GM19035 (cell line): ENCODE measurements around the gene HHAT.

ENCODE experiments used
- ATAC-seq: cut with Tn5 transposase; IDR thresholded peaks from one replicate; pipeline ENCODE4 v1.9.1; 2021; ENCODE audit not compliant: unreplicated experiment

The HHAT gene

DNA sequence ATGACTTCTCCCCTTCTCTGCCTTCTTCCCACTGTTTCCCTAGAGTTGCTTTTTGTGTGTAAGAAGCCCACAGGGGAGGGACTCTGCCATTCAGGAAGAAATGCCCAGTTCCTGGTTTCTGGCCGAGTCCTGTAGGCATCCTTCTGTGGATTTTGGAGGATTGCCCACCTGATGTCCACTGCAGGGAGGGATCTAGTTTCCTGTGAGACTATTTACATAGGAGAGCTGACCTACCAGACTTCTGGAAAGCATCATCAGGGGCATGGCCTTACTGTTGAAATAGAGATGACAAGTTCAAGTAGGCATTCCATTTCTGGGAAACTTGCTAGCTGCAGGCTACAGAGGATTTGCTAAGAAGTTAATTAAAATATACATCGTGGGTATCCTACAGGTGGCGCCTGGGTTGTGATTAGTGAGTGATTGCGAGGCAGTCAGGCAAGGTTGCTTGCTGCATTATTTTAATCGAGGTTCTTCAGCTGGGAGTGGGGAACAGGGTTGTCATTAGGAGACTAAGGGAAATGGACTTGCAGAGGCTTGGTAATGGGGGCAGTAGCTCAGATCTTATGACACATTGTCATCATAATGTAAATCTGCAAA is 148.7 kb downstream of the HHAT start:
- ATAC-seq, result no peak

DNA sequence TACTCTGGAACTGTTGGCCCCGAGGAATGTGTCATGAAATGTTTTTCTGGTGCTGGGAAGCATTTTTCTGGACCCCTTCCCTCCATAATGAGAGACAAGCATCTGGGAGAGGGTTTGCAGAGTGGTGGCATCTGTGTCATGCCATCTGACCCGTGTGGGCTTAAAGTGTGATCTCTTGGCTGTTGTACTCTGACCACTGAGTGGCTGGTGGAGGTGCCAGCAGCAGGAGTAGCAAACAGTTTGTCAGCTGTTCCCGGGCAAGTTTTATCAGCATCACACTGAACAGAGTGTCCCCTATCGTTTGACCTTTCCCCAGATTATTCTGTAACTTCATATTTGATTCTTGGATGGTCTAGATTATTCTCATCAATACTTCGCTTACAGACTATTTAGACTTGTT is 150.1 kb downstream of the HHAT start:
- no peak for ATAC-seq

DNA sequence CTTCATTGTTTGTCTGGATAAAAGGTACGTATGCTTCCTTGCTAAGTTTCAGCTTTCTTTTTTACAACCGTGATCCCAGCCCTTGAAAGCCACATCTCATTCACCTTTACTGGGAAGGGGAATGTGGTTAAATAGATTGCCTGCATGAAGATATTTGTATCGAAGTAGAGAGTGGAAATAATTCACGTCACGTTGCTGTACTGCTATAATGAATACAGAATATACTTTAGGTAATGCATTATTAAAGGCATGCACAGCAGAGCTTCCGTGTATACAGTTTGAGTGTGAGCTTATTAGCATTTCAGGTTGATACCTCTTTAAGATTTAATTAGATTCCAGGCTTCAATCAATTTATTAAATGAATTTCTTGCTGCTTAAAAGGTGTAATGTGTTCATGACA is 153.8 kb downstream of the HHAT start:
- ATAC-seq, result no peak

DNA sequence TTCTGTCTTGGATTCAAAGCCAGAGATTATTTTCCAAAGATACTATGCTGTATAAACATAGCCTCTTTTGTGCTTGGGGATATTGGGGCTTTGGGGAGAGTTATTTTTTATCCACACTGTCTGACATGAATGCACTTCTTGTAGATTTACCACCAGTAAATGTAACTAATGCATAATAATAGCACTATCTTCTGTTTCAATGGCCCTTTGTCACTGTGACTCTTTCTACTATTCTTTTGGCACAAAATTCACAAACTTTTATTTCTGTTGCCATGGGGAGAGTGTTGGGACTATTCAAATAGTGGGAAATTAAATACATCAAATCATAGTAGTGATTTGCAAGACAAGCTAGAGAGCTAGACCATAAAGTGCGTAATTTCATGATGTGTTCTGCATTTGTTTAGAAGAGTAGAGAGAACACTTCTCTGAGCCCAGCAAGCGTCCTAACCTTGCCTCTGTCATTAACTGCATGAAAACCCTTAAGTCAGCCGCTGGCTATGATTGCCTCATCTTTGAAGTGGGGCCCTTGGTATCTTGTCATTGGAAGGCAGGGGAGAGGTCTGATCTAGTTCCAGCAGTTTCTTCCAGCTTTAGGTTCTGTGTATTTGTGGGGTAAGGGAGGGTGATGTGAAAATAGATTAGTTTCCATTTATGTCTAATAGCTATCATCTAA is 154.4 kb downstream of the HHAT start:
- ATAC-seq, result no peak

DNA sequence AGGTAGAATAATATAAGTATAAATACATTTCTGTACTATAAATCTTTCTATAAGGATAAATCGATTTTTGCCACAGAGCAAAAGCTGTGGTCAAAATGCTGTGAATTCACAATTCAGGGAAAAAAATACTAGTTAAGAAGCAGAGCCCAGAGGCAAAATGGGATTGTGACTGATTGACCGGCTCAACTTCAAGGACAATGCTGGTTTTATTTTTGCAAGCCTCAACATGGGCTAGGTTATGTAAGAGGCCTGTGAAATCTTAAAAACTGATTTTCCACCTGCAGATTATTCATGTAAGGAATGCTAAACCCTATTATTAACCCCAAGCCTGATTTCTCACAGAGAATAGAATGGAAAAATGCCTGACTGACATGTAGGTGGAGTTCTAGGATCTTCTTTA is 155.1 kb downstream of the HHAT start:
- ATAC-seq, result no peak

DNA sequence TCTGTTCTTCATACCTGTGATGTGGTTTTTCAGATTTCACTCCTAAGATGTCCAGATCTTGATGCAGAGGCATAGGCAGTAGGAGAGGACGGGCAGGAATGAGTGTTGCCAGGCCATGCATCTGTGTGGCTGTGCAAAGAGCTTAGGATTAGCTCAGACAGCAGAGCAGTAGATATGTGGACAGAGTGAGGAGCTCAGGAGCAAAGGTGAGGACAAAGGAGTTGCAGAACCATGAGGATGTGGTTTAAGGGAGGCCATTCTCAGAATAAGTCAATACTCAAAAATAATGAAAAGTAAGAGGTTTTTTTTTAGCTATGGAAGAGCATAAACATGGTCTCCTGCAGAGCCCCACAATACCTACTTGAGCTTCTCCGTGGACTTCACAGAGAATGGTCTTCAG is 158.3 kb downstream of the HHAT start:
- no peak for ATAC-seq

DNA sequence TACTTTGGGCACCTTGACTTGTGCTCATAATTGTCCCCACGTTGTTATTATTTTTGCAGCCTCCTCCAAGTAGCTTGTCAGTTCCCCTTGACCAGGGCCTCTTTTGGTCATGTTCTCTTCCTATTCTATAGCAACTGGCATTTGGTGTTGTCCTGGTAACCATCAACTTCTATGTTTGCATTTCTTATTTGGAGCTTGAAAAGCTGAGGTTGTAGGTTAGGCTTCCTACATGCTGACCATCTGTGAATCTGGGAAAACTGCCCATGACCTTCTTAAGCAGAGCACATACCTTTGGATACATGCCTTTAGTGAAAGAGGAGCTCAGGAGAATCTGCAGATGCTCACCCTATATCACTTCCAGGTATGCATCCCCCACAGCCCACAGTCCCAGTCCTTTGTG is 160.8 kb downstream of the HHAT start:
- no peak for ATAC-seq

DNA sequence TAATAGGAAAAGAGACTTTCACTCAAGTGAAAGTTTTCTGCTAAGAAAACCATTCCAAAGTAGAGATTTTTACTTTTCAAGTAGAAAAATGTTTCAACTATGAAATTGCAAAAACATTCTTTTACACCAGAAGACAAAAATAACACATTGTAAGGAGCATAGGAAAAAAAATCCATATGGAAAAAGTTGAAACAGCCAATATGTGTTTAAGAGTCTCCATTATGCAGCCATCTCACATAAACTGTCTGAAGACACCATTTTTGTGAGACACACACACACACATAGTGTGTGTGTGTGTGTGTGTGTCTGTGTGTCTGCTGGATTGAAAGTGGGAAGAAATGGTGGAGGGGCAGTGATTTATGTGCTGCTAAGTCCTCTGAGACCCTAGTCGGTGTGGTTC is 162.1 kb downstream of the HHAT start:
- ATAC-seq, result no peak

DNA sequence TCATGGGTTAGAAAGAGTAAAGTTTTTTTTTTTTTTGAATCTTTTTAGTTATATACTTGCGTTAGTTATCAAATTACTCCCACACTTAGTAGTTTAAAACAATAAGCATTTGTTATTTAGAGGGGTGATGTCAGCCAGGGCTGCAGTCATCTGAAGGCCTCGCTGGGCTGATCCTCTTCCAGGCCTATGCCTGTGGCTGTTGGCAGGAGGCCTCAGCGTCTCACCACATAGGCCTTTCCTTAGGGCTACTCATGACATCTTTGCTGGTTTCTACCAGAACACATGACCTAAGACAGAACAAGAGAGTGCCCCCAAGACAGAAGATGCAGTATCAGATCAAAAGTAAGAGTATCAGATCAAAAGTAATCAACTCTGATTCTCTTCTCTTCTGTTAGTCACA is 167.4 kb downstream of the HHAT start:
- no peak for ATAC-seq

DNA sequence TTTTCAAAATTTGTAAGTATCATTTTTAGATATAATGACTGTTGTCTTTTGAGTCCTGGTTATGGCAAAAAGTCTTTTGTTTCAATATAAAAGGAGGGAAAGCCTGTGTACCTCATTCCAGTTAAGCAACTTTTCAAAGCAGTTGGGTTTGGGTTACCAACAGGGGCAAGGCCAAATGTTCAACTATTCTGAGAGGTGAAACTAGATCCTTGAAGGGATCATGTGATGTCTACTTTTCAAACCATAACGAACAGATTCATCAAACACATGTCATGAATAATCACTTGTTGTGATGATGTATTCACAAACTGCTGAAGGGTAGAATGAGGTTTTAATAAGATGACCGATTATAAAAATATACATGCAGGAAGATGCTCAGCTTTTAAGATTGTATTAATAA is 171.3 kb downstream of the HHAT start:
- no peak for ATAC-seq

DNA sequence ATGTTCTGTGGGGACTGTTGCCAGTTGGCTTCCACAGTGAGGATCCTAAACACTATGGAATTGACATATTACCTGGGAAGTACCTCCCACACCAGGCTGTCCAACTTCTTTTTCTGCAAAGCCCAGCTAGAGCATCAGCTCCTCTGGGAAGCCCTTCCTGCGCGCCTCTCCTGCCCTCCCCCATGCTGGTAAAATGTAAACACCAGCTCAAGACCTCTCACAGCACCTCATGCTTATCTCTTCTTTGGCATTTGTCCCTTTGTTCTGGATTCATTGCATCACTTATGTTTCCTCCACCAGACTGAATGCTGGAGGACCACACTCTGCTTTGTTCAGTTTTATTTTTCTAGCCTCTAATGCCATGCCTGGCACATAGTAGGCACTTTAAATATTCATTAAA is 172.1 kb downstream of the HHAT start:
- no peak for ATAC-seq

DNA sequence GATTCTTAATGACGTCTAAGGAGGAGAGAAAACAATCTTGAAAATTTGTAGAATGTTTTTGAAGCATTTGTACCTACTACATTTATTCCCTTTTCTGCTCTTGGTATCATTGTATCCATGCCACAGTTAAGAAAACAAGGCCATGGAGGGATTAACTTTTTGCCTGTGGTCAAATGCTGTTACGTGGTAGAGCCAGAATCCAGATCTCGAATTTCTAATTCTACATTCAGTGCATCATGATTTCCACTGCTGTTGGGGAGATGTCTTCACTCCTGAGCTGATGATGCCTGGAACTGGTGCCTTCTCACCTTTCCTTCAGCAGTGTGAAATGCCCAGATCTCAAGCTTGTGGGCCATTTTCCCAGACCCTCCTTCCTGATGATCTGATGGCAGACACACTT is 175.6 kb downstream of the HHAT start:
- no peak for ATAC-seq

DNA sequence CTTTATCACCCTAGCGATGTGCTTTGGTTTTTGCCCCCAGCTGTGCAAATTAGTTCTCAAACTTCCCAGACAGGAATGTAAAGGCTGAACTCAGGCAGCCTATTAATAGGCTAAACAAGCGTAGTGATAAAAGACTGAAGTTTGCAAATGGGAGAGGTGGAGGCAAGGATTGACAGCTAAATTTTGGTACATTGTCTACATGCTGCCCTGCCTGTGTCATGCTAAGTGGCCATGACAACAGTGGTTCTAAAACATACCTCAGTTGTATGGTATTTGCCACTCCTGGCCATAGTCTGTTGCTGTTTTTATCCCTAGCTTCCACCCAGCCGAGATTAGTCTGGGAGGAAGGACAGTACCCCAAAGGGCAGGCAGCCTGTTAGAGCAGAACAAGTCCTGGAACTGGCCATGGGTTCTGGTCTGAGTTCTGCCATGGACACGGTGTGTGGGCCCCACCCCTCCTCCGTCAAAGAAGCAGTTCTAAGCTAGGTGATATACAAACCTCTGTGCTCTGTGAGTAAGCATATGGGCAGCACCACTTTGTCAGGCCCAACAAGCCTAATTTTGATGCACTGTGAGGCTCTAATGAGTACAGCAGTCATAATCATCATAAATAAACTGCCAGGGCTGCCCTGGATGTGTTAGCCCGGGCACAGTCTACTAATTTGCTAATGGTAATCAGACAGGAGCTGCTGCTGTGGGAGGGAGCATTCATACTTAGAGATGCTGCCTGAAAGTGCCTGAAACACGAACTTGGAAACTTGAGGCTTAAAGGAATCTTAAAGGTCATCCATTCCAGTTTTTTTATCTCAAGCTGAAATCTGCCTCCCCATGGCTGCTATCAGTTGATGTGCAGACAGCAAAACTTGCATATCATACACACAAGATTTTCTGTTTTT is 177.1 kb downstream of the HHAT start:
- no peak for ATAC-seq

DNA sequence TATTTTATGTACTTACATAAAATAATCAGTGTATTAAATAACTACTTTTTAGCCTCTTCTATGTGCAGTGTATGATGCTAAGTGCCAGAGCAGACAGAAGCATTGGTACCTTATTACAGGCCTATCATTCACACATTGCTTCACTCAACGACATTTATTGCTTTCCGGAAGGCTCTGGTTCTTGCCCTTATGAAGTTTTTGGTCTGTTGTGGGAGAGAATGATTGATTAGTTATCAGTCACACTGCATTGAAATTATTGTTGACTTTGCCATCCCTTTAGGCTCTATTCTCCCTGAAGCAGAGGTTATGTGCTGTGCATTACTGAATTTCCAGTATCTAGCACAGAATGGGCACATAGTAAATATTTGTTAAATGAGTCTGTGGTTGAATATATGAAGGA is 178.0 kb downstream of the HHAT start:
- no peak for ATAC-seq

DNA sequence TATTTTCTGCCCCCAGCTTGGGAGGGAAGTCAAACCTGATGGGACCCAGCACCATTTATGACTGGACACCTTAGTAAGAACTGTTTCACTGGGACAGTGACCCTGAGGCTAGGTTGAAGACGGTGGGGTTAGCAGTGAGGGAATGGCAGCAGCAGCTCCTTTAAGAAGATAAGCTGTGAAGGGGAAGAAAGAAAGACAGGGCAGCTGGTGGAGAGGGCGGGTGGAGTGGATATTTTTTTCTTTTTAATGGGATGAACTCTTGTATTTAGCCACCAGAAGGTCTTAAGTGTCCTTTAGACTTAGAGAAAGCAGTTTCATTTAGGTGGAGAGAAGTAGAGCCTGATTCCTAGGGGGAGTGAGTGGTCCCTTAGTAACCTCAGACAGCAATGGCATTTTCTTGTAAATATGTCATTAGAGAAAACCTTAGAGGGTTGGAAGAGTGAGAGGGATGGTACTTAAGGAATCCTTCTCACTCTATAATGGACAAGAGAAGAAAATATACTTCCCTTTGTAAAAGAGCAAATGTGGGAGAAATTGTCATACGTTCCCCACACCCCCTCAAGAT is 187.5 kb downstream of the HHAT start:
- no peak for ATAC-seq

DNA sequence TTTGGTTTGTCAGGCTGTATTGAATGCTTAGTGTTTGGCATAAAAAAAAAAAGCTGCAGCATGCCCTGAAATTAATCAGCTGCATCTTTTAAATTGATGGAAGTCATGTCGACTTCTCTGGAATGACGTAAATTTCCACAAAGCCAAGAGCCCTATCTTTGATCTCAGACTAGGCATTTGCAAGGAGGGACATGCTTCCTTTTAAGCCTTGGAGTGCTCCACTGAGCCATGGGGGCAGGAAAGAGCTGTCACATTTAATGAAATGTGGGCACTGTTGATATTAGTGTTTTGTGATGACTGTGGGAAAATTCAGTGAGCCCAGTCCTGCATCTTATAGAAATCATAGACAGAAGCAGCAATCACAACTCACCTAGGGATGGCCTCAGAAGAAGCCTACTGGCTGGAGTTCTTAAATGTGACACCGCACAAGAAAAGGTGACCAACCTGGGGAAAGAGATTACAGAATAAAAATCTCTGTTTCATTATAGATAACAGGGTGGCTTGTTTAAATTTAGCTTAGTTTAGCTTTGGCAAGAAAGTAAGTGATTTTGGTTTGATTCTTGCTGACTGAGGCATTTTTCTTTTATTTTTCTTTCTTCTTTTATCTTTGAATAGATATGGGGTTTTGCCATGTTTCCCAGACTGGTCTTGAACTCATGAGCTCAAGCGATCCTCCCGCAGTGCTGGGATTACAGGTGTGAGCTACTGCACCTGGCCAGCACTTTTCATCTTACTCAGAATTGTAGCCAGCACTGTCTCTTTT is 188.2 kb downstream of the HHAT start:
- ATAC-seq, result no peak

DNA sequence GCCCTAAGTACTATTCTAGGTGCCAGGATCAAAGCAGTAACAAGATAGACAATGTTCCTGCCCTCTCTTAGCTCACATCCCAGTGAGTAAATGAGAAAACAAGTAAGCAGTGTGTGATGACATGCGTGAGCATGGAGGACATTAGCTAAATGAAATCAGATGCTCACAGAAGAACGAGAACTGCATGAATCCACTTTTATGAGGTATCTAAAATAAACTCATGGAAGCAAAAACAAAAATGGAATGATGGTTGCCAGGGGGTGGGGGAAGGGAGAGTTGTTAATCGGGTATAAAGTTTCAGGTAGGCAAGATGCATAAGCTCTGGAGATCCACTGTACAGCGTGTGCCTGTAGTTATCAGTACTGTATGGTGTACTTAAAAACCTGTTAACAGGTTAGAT is 195.1 kb downstream of the HHAT start:
- ATAC-seq, result no peak

DNA sequence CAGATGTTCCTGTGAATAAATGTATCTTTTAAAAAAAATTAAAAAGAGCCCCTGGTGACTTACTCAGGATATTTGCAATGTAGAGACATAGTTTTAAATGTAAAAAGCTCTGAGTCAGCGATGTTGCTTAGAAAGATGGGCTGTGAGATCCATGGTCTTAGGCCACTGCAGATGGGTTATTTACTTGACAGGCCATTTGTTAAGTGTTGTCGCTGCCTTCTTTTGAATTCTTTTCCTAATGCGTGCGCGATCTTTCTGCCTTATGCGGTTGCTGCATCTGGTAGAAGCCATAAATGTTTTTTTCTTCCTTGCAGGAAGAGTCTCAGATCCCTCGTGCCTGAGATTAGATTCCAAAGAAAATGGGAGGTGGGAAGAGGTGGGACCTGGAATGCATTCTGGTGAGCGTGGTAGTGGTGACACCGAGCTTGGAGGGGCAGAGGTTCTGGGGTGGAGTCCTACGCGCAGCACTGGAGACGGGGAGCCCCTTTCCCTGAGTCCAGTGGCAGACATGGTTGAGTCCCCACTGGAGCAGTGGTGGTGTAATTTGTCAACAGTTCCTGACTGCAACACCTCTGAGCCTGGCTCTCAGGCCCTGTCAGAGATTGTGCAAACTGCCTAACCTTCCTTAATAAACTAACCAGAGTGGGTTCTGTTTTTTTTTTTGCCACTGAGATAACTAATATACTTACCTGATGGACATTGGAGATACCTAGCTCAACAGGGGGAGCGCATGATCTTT is 197.2 kb downstream of the HHAT start:
- no peak for ATAC-seq

DNA sequence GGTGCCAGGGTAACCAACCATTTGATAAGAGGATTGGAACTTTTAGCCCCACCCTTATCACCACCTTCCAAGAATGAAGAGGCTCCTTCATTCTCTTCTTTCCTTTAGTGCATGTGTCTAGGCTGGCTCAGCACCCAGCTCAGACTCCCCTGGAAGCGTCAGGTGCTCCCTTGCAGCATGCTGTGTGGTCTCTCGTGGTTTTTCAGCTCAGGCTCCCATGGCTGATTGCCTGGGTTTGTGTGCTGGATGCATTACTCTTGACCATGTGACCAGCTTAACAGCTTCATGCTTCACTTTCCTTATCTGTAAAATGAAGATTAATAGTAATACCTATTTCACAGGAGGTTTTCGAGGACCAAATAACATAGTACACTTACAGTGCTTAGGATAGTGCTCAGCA is 198.4 kb downstream of the HHAT start:
- ATAC-seq, result no peak

DNA sequence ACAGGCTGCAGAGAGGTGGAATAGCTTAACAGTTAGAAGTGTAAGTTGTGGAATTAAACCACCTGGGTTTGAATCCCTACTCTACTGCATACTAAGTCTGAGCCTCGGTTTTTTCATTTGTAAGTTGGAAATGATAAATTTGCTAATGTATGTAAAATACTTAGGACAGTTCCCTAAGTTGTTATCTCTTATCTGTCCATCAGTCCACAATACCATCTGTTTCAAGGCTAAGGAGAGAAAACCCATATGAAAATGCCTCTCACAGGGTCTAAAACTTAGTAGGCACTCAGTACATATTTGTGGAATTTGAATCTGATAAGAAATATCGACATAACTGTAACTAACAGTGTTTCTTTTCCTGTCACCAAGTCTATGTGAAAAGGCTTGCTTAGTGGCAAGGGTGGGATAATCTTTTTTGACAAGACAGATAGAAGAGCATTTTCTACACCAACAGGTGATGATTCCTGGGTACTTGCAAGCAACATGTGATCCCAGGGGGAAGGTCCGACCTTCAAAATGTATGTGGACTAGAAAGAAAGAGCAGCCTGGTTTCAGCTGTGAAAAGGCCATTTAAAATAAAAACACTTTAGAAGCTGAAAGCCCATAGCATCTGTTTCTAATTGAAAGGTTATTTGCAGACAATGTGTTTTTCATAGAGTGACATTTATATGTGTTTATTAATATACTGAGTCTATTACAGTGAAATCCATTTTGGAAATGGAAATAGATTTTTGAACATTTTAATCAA is 202.9 kb downstream of the HHAT start:
- ATAC-seq, result no peak
